ENCODE data around the gene CHD2.

CHD2 gene

GRCh38 chr15:93019971-93020370 is 119.8 kb downstream of the CHD2 start:
- Histone ChIP-seq H2AFZ (ENCODE audit: low read length) (no peak overlapping the region), H3K4me3 (ENCODE audit: low read length, poor library complexity, severe bottlenecking) (no peak overlapping the region), H3K27me3 (ENCODE audit: insufficient read depth, low read length, poor library complexity, severe bottlenecking) (no peaks in the 10 kb centered on the region), H3K79me2 (ENCODE audit: insufficient read depth, low read length) (no peaks in the 10 kb centered on the region), H3K4me2 (ENCODE audit: low read depth, low read length, poor library complexity, severe bottlenecking) (no peak overlapping the region), H3K9me3 (ENCODE audit: insufficient read depth, low read depth, low read length) (no peaks in the 10 kb centered on the region), H3F3A (ENCODE audit: low read depth) (no peaks in the 10 kb centered on the region), H3K9me2 (replicated peaks; ENCODE audit: low read depth, low read length) (no peaks in the 10 kb centered on the region), H3K4me1 (ENCODE audit: insufficient read depth, low read length, poor library complexity, severe bottlenecking) (no peaks in the 10 kb centered on the region), H3K9ac (ENCODE audit: low read depth, low read length, poor library complexity, severe bottlenecking) (no peak overlapping the region), H4K20me1 (ENCODE audit: insufficient read depth, low read length, poor library complexity, severe bottlenecking) (peaks cover 21% of the 10 kb centered on the region), H3K36me3 (ENCODE audit: insufficient read depth, low read length) (peaks cover 99% of the 10 kb centered on the region)
- TF ChIP-seq, protein P1, sequence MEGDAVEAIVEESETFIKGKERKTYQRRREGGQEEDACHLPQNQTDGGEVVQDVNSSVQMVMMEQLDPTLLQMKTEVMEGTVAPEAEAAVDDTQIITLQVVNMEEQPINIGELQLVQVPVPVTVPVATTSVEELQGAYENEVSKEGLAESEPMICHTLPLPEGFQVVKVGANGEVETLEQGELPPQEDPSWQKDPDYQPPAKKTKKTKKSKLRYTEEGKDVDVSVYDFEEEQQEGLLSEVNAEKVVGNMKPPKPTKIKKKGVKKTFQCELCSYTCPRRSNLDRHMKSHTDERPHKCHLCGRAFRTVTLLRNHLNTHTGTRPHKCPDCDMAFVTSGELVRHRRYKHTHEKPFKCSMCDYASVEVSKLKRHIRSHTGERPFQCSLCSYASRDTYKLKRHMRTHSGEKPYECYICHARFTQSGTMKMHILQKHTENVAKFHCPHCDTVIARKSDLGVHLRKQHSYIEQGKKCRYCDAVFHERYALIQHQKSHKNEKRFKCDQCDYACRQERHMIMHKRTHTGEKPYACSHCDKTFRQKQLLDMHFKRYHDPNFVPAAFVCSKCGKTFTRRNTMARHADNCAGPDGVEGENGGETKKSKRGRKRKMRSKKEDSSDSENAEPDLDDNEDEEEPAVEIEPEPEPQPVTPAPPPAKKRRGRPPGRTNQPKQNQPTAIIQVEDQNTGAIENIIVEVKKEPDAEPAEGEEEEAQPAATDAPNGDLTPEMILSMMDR (conservative IDR thresholded peaks at IDR 0.05; ENCODE audit: low read length): no peak
- TF ChIP-seq EZH2phosphoT487 (IDR thresholded peaks at IDR 0.05; ENCODE audit: borderline replicate concordance): no peak

GRCh38 chr15:93020976-93021772 is 121.0 kb downstream of the CHD2 start:
- Histone ChIP-seq H3K4me1 (ENCODE audit: insufficient read depth, low read length, poor library complexity, severe bottlenecking) (peaks cover 4% of the 10 kb centered on the region), H3F3A (ENCODE audit: low read depth) (no peaks in the 10 kb centered on the region), H3K4me2 (ENCODE audit: low read depth, low read length, poor library complexity, severe bottlenecking) (no peak overlapping the region), H3K36me3 (ENCODE audit: insufficient read depth, low read length) (peaks cover 99% of the 10 kb centered on the region), H3K27me3 (ENCODE audit: insufficient read depth, low read length, poor library complexity, severe bottlenecking) (no peaks in the 10 kb centered on the region), H3K4me3 (ENCODE audit: low read length, poor library complexity, severe bottlenecking) (no peak overlapping the region), H3K79me2 (ENCODE audit: insufficient read depth, low read length) (no peaks in the 10 kb centered on the region), H3K9me2 (replicated peaks; ENCODE audit: low read depth, low read length) (no peaks in the 10 kb centered on the region), H2AFZ (ENCODE audit: low read length) (no peak overlapping the region), H3K9me3 (ENCODE audit: insufficient read depth, low read depth, low read length) (no peaks in the 10 kb centered on the region), H4K20me1 (ENCODE audit: insufficient read depth, low read length, poor library complexity, severe bottlenecking) (peaks cover 21% of the 10 kb centered on the region), H3K9ac (ENCODE audit: low read depth, low read length, poor library complexity, severe bottlenecking) (no peak overlapping the region)
- TF ChIP-seq, protein P1 (conservative IDR thresholded peaks at IDR 0.05; ENCODE audit: low read length): no peak
- TF ChIP-seq EZH2phosphoT487 (IDR thresholded peaks at IDR 0.05; ENCODE audit: borderline replicate concordance): no peak

GRCh38 chr15:93024293-93024692 is 124.2 kb downstream of the CHD2 start:
- H3K9me2 ChIP-seq (replicated peaks; ENCODE audit: low read depth, low read length): no peaks in the 10 kb centered on the region
- no peak overlapping the region for H3K9ac ChIP-seq (ENCODE audit: low read depth, low read length, poor library complexity, severe bottlenecking)
- H3K79me2 ChIP-seq (ENCODE audit: insufficient read depth, low read length): no peaks in the 10 kb centered on the region
- no peak overlapping the region for H3K4me3 ChIP-seq (ENCODE audit: low read length, poor library complexity, severe bottlenecking)
- H3K36me3 ChIP-seq (ENCODE audit: insufficient read depth, low read length): peaks cover 90% of the 10 kb centered on the region
- H2AFZ ChIP-seq (ENCODE audit: low read length): no peak overlapping the region
- TF ChIP-seq, protein P1 (conservative IDR thresholded peaks at IDR 0.05; ENCODE audit: low read length): no peak
- TF ChIP-seq EZH2phosphoT487 (IDR thresholded peaks at IDR 0.05; ENCODE audit: borderline replicate concordance): no peak
- no peak overlapping the region for H3K4me2 ChIP-seq (ENCODE audit: low read depth, low read length, poor library complexity, severe bottlenecking)
- peaks cover 4% of the 10 kb centered on the region for H3K4me1 ChIP-seq (ENCODE audit: insufficient read depth, low read length, poor library complexity, severe bottlenecking)
- H3K9me3 ChIP-seq (ENCODE audit: insufficient read depth, low read depth, low read length): no peaks in the 10 kb centered on the region
- peaks cover 21% of the 10 kb centered on the region for H4K20me1 ChIP-seq (ENCODE audit: insufficient read depth, low read length, poor library complexity, severe bottlenecking)
- no peaks in the 10 kb centered on the region for H3K27me3 ChIP-seq (ENCODE audit: insufficient read depth, low read length, poor library complexity, severe bottlenecking)
- H3F3A ChIP-seq (ENCODE audit: low read depth): no peaks in the 10 kb centered on the region

Measured in Loucy (cell line).